Measurements from ENCODE around the gene KDM5A.

DNA sequence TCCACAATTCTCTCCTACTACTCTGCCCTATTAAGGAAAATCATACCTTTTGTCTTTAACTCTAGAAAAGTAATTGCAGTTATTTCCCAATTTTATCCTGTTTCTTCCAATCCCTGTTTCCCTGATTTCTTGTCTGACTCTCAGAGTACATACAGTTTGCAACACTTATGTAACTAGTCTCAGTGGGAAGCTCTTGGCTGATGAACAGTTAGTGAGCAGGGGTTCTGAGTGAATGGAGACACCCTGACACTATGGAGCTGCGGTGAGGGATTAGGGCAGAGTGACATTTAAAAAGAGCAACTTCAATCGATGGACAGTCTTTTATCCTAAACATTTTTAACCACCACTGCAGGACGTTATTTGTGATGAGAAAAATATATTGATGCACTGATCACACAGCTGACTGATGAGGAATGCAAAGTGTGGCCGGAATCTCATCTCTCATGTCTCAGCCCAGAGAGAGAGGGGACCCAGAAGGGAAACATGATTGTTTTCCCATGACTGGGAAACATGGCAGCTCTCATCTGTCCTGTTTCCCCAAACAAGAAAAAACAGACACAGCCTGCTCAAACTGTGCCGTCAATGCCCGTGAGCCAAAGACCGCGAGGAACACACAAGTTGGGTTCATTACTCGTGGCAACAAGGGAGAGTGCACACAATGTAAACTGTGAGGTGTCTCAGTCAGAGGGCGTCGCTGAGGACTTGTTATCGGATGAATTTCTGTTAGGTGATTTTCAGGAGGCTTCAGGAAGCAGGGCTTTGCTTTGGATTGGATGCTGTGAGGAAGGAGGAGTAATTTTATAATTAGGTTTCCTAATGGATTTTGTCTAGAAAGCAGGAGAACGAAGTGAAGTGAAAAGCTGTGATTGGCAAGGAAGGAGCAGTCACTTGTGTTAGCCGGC is 121.3 kb downstream of the KDM5A start:
- TF ChIP-seq, protein P1, sequence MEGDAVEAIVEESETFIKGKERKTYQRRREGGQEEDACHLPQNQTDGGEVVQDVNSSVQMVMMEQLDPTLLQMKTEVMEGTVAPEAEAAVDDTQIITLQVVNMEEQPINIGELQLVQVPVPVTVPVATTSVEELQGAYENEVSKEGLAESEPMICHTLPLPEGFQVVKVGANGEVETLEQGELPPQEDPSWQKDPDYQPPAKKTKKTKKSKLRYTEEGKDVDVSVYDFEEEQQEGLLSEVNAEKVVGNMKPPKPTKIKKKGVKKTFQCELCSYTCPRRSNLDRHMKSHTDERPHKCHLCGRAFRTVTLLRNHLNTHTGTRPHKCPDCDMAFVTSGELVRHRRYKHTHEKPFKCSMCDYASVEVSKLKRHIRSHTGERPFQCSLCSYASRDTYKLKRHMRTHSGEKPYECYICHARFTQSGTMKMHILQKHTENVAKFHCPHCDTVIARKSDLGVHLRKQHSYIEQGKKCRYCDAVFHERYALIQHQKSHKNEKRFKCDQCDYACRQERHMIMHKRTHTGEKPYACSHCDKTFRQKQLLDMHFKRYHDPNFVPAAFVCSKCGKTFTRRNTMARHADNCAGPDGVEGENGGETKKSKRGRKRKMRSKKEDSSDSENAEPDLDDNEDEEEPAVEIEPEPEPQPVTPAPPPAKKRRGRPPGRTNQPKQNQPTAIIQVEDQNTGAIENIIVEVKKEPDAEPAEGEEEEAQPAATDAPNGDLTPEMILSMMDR (conservative IDR thresholded peaks at IDR 0.05; ENCODE audit: low read length) = no peak
- TF ChIP-seq EZH2phosphoT487 (IDR thresholded peaks at IDR 0.05; ENCODE audit: borderline replicate concordance, low read depth, low read length) = no peak
